H4 (cell line): Measurements from ENCODE around the gene CMTM3. TPM values are rescaled to one million over a fixed set of nuclear protein-coding genes. Genes with fewer than 3 reads are reported as not detected.
A peak's percentile ranks its signal among the peaks of the same experiment; 100 is the strongest.
"Not testable (repeated sequence)": the region's sequence is repeated elsewhere in the genome, so short reads cannot be mapped to it uniquely, and the experiment has no call there.

Experiments used
- DNase-seq: peaks from one replicate; pipeline ENCODE4 v3.0.0-alpha.2; 2015; ENCODE audit warnings: low spot score
- total RNA-seq: library from RNA; depleted of rRNA; stranded (reverse); fragments of >200 nt; shearing (Covaris generic); gene quantifications from 2 replicates; pipeline ENCODE4 v1.2.3, GENCODE V29; 2014; rRNA removed

CMTM3 gene
- total RNA-seq, 1 experiment from 2014 or later: 29.8 TPM

- not testable (repeated sequence) for DNase-seq
Observed at GRCh38 chr16:66661671-66662346, 57.3 kb downstream of the CMTM3 start.

DNA sequence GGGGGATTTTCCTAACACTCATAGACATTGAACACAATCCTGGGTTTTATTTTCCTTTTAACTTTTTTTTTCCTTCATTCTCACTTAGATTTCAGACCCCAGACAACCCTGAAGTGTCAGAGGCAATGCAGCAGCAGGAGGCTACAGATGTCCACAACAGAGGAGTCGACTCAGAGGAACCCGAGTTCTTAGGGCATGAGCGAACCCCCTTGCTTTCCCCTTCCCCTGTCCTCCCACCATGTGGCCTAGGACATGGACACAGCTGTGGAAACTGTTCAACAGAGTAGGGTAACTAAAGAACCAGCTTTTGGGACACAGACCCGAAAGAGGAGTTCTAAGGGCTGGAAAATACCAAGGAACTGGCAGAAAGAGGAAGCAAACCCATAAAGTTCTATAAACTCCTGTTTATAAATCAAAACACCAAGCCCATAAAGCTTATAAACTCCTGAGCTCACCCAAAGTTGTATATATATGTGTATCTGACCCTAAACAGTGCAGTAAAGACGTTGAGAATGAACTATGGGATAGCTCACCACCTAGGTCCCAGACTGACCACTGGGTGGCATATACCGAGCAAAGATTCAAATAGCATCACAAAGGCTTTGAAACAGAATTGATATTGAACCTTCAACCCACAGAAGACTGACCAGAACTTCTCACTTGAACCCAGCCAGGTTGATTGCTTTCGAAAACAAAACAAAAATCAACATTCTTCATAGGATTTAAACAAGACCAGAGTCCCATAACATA is 58.1 kb downstream of the CMTM3 start:
- DNase-seq: peak; percentile 35

Other genes with a start within 250 kb of the CMTM3 start
- gene CDH5, start 238.0 kb upstream of the CMTM3 start, total RNA-seq: not detected in 2 replicates
- 0.29 and 0.89 TPM in 2 replicates for gene BEAN1, start 177.4 kb upstream of the CMTM3 start, total RNA-seq
- gene TK2, start 54.6 kb upstream of the CMTM3 start, total RNA-seq: 12.0 and 15.5 TPM in 2 replicates
- 158 and 163 TPM in 2 replicates for gene CKLF, start 52.1 kb upstream of the CMTM3 start, total RNA-seq
- gene CMTM1, start 38.3 kb upstream of the CMTM3 start, total RNA-seq: 0.85 and 1.1 TPM in 2 replicates
- not detected in 2 replicates for gene CMTM2, start 25.2 kb upstream of the CMTM3 start, total RNA-seq
- gene CMTM4, start 92.0 kb downstream of the CMTM3 start, total RNA-seq: 22.7 and 23.4 TPM in 2 replicates
- 47.7 and 52.8 TPM in 2 replicates for gene DYNC1LI2, start 146.9 kb downstream of the CMTM3 start, total RNA-seq
- 0.27 TPM in 1 of 2 replicates, not detected in the other for gene TERB1, start 196.9 kb downstream of the CMTM3 start, total RNA-seq
- gene NAE1, start 226.3 kb downstream of the CMTM3 start, total RNA-seq: 132 and 142 TPM in 2 replicates
- not detected in 2 replicates for gene CA7, start 239.7 kb downstream of the CMTM3 start, total RNA-seq